ENCODE data around the gene FARSA. TPM values are rescaled to one million over a fixed set of nuclear protein-coding genes. Genes with fewer than 3 reads are reported as not detected.

Gene FARSA
- polyA plus RNA-seq, 4 donors, result 32.4 to 74.4 (median 48.9) TPM

- no peak for FAIRE-seq
- WGBS, 3 donors, result 57 to 65% (median 65%) methylated on average over 7 of the region's 7 CpGs
- no peak overlapping the region for H3K27ac ChIP-seq (ENCODE audit: low read depth in 1 of 3, low read length in 2 of 3)
Observed at GRCh38 chr19:12936582-12936981, 3.1 kb upstream of the FARSA start.

GRCh38 chr19:12935071-12935470 lies 1.6 kb upstream of the FARSA start:
- Histone ChIP-seq H3K9me3 (ENCODE audit: control insufficient read depth in 2 of 2, insufficient read depth in 1 of 2, low read depth in 1 of 2, low read length in 1 of 2) (no peaks in the 10 kb centered on the region), H3K27me3 (ENCODE audit: control insufficient read depth in 3 of 3, insufficient read depth in 3 of 3, low read length in 3 of 3) (no peaks in the 10 kb centered on the region), H3K36me3 (ENCODE audit: control insufficient read depth in 3 of 3, insufficient read depth in 2 of 3, low read depth in 1 of 3, low read length in 3 of 3) (peaks cover 6 to 24% (median 7%) of the 10 kb centered on the region in 3 donors), H3K4me1 (ENCODE audit: control insufficient read depth in 3 of 3, insufficient read depth in 2 of 3, low read depth in 1 of 3, low read length in 2 of 3) (peaks cover 2 to 24% (median 7%) of the 10 kb centered on the region in 3 donors), H3K27ac (ENCODE audit: low read depth in 1 of 3, low read length in 2 of 3) (no peak overlapping the region), H3K4me3 (ENCODE audit: low read depth in 1 of 3, low read length in 3 of 3) (no peak overlapping the region)
- DNase-seq, result no peak
- WGBS, 3 donors, result 92 to 95% (median 94%) methylated on average over 10 of the region's 10 CpGs
- no peak for FAIRE-seq

More at GRCh38 chr19:12936582-12936981, 3.1 kb upstream of the FARSA start:
- DNase-seq, result no peak
- Histone ChIP-seq H3K36me3 (ENCODE audit: control insufficient read depth in 3 of 3, insufficient read depth in 2 of 3, low read depth in 1 of 3, low read length in 3 of 3) (peaks cover 6 to 30% (median 12%) of the 10 kb centered on the region in 3 donors), H3K4me1 (ENCODE audit: control insufficient read depth in 3 of 3, insufficient read depth in 2 of 3, low read depth in 1 of 3, low read length in 2 of 3) (peaks cover 2 to 36% (median 8%) of the 10 kb centered on the region in 3 donors), H3K4me3 (ENCODE audit: low read depth in 1 of 3, low read length in 3 of 3) (no peak overlapping the region), H3K9me3 (ENCODE audit: control insufficient read depth in 2 of 2, insufficient read depth in 1 of 2, low read depth in 1 of 2, low read length in 1 of 2) (no peaks in the 10 kb centered on the region), H3K27me3 (ENCODE audit: control insufficient read depth in 3 of 3, insufficient read depth in 3 of 3, low read length in 3 of 3) (no peaks in the 10 kb centered on the region)

GRCh38 chr19:12932392-12933286 lies 872 bp downstream of the FARSA start:
- peak overlapping the region in 2 of 3 donors; percentile 67 to 74 for H3K27ac ChIP-seq (ENCODE audit: low read depth in 1 of 3, low read length in 2 of 3)
- H3K4me3 ChIP-seq (ENCODE audit: low read depth in 1 of 3, low read length in 3 of 3), result peak overlapping the region; percentile 81 to 95 (median 89)
- H3K36me3 ChIP-seq (ENCODE audit: control insufficient read depth in 3 of 3, insufficient read depth in 2 of 3, low read depth in 1 of 3, low read length in 3 of 3), result peaks cover 11 to 35% (median 13%) of the 10 kb centered on the region in 3 donors
- FAIRE-seq, result no peak
- 27 to 32% (median 31%) methylated on average over 16 of the region's 16 CpGs for WGBS, 3 donors
- H3K27me3 ChIP-seq (ENCODE audit: control insufficient read depth in 3 of 3, insufficient read depth in 3 of 3, low read length in 3 of 3), result no peaks in the 10 kb centered on the region
- no peaks in the 10 kb centered on the region for H3K9me3 ChIP-seq (ENCODE audit: control insufficient read depth in 2 of 2, insufficient read depth in 1 of 2, low read depth in 1 of 2, low read length in 1 of 2)
- peaks cover 2 to 16% (median 3%) of the 10 kb centered on the region in 3 donors for H3K4me1 ChIP-seq (ENCODE audit: control insufficient read depth in 3 of 3, insufficient read depth in 2 of 3, low read depth in 1 of 3, low read length in 2 of 3)
- DNase-seq, result no peak

- no peaks in the 10 kb centered on the region for H3K9me3 ChIP-seq (ENCODE audit: control insufficient read depth in 2 of 2, insufficient read depth in 1 of 2, low read depth in 1 of 2, low read length in 1 of 2)
- no peak for FAIRE-seq
- DNase-seq, result no peak
- H3K4me3 ChIP-seq (ENCODE audit: low read depth in 1 of 3, low read length in 3 of 3), result no peak overlapping the region
- no peak overlapping the region for H3K27ac ChIP-seq (ENCODE audit: low read depth in 1 of 3, low read length in 2 of 3)
- 90 to 97% (median 93%) methylated on average over 18 to 19 of the region's 19 CpGs for whole genome bisulfite sequencing, 3 donors
- no peaks in the 10 kb centered on the region for H3K27me3 ChIP-seq (ENCODE audit: control insufficient read depth in 3 of 3, insufficient read depth in 3 of 3, low read length in 3 of 3)
- H3K36me3 ChIP-seq (ENCODE audit: control insufficient read depth in 3 of 3, insufficient read depth in 2 of 3, low read depth in 1 of 3, low read length in 3 of 3), result peaks cover 19 to 58% (median 20%) of the 10 kb centered on the region in 3 donors
- H3K4me1 ChIP-seq (ENCODE audit: control insufficient read depth in 3 of 3, insufficient read depth in 2 of 3, low read depth in 1 of 3, low read length in 2 of 3), result peaks cover 0 to 12% (median 3%) of the 10 kb centered on the region in 3 donors
Observed at GRCh38 chr19:12930002-12930645, 3.4 kb downstream of the FARSA start.

- WGBS, 3 donors, result 94 to 98% (median 94%) methylated on average over 26 to 29 of the region's 29 CpGs
- no peak overlapping the region for H3K27ac ChIP-seq (ENCODE audit: low read depth in 1 of 3, low read length in 2 of 3)
- no peaks in the 10 kb centered on the region for H3K4me1 ChIP-seq (ENCODE audit: control insufficient read depth in 3 of 3, insufficient read depth in 2 of 3, low read depth in 1 of 3, low read length in 2 of 3)
- H3K27me3 ChIP-seq (ENCODE audit: control insufficient read depth in 3 of 3, insufficient read depth in 3 of 3, low read length in 3 of 3), result no peaks in the 10 kb centered on the region
- FAIRE-seq (no peak), DNase-seq (no peak)
- no peaks in the 10 kb centered on the region for H3K9me3 ChIP-seq (ENCODE audit: control insufficient read depth in 2 of 2, insufficient read depth in 1 of 2, low read depth in 1 of 2, low read length in 1 of 2)
- H3K4me3 ChIP-seq (ENCODE audit: low read depth in 1 of 3, low read length in 3 of 3), result no peak overlapping the region
- H3K36me3 ChIP-seq (ENCODE audit: control insufficient read depth in 3 of 3, insufficient read depth in 2 of 3, low read depth in 1 of 3, low read length in 3 of 3), result peaks cover 28 to 77% (median 33%) of the 10 kb centered on the region in 3 donors
Observed at GRCh38 chr19:12924621-12925310, 8.7 kb downstream of the FARSA start.

- H3K9me3 ChIP-seq (ENCODE audit: control insufficient read depth in 2 of 2, insufficient read depth in 1 of 2, low read depth in 1 of 2, low read length in 1 of 2), result no peaks in the 10 kb centered on the region
- no peak overlapping the region for H3K27ac ChIP-seq (ENCODE audit: low read depth in 1 of 3, low read length in 2 of 3)
- H3K36me3 ChIP-seq (ENCODE audit: control insufficient read depth in 3 of 3, insufficient read depth in 2 of 3, low read depth in 1 of 3, low read length in 3 of 3), result peaks cover 21 to 59% (median 31%) of the 10 kb centered on the region in 3 donors
- no peak for FAIRE-seq
- no peaks in the 10 kb centered on the region for H3K27me3 ChIP-seq (ENCODE audit: control insufficient read depth in 3 of 3, insufficient read depth in 3 of 3, low read length in 3 of 3)
- no peak for DNase-seq
- 96 to 99% (median 98%) methylated on average over 4 of the region's 4 CpGs for WGBS, 3 donors
- no peaks in the 10 kb centered on the region for H3K4me1 ChIP-seq (ENCODE audit: control insufficient read depth in 3 of 3, insufficient read depth in 2 of 3, low read depth in 1 of 3, low read length in 2 of 3)
- H3K4me3 ChIP-seq (ENCODE audit: low read depth in 1 of 3, low read length in 3 of 3), result no peak overlapping the region
Observed at GRCh38 chr19:12922959-12923358, 10.6 kb downstream of the FARSA start.

GRCh38 chr19:12921047-12921446 lies 12.5 kb downstream of the FARSA start:
- no peak for DNase-seq
- no peaks in the 10 kb centered on the region for H3K4me1 ChIP-seq (ENCODE audit: control insufficient read depth in 3 of 3, insufficient read depth in 2 of 3, low read depth in 1 of 3, low read length in 2 of 3)
- H3K27me3 ChIP-seq (ENCODE audit: control insufficient read depth in 3 of 3, insufficient read depth in 3 of 3, low read length in 3 of 3), result no peaks in the 10 kb centered on the region
- H3K27ac ChIP-seq (ENCODE audit: low read depth in 1 of 3, low read length in 2 of 3), result peak overlapping the region in 1 of 3 donors; percentile 37
- FAIRE-seq, result no peak
- peaks cover 14 to 41% (median 24%) of the 10 kb centered on the region in 3 donors for H3K36me3 ChIP-seq (ENCODE audit: control insufficient read depth in 3 of 3, insufficient read depth in 2 of 3, low read depth in 1 of 3, low read length in 3 of 3)
- no peaks in the 10 kb centered on the region for H3K9me3 ChIP-seq (ENCODE audit: control insufficient read depth in 2 of 2, insufficient read depth in 1 of 2, low read depth in 1 of 2, low read length in 1 of 2)
- 16 to 40% (median 30%) methylated on average over 3 of the region's 3 CpGs for WGBS, 3 donors
- H3K4me3 ChIP-seq (ENCODE audit: low read depth in 1 of 3, low read length in 3 of 3), result no peak overlapping the region

- 91 to 97% (median 95%) methylated on average over 12 to 14 of the region's 14 CpGs for WGBS, 3 donors
Observed at GRCh38 chr19:12918253-12918652, 15.3 kb downstream of the FARSA start.

More at GRCh38 chr19:12918253-12918652, 15.3 kb downstream of the FARSA start:
- FAIRE-seq (no peak), DNase-seq (no peak)
- Histone ChIP-seq H3K27ac (ENCODE audit: low read depth in 1 of 3, low read length in 2 of 3) (no peak overlapping the region), H3K4me1 (ENCODE audit: control insufficient read depth in 3 of 3, insufficient read depth in 2 of 3, low read depth in 1 of 3, low read length in 2 of 3) (peaks cover 0 to 10% (median 0%) of the 10 kb centered on the region in 3 donors), H3K27me3 (ENCODE audit: control insufficient read depth in 3 of 3, insufficient read depth in 3 of 3, low read length in 3 of 3) (peaks cover 0 to 8% (median 0%) of the 10 kb centered on the region in 3 donors), H3K36me3 (ENCODE audit: control insufficient read depth in 3 of 3, insufficient read depth in 2 of 3, low read depth in 1 of 3, low read length in 3 of 3) (peaks cover 6 to 14% (median 8%) of the 10 kb centered on the region in 3 donors), H3K9me3 (ENCODE audit: control insufficient read depth in 2 of 2, insufficient read depth in 1 of 2, low read depth in 1 of 2, low read length in 1 of 2) (no peaks in the 10 kb centered on the region), H3K4me3 (ENCODE audit: low read depth in 1 of 3, low read length in 3 of 3) (no peak overlapping the region)

Measured in small intestine (tissue), 7 donors.